ENCODE data around the gene CEP350.

The CEP350 gene

DNA sequence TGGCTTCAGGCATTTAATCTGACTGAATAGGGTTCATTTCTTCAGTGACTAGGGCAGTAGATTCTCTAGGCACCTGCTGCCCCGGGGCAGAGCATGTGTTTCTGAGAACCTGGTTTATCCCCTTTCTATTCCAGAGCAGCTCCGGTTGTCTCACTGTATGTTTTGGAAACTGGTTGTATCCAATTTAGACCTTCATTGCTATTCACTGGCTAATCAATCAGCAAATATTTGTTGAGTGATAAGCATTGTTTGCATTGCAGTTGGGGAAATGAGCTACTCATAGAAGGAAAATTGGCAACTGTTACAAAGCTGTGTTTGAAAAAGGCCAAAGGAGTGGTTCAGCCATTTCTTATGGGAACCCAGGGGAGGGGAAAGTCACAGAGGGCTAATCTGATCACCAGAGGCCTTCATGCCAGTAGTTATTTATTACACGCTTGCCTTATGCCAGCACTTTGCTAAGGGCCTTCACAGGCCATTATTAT is 203.0 kb downstream of the CEP350 start:
- TF ChIP-seq, protein P1, sequence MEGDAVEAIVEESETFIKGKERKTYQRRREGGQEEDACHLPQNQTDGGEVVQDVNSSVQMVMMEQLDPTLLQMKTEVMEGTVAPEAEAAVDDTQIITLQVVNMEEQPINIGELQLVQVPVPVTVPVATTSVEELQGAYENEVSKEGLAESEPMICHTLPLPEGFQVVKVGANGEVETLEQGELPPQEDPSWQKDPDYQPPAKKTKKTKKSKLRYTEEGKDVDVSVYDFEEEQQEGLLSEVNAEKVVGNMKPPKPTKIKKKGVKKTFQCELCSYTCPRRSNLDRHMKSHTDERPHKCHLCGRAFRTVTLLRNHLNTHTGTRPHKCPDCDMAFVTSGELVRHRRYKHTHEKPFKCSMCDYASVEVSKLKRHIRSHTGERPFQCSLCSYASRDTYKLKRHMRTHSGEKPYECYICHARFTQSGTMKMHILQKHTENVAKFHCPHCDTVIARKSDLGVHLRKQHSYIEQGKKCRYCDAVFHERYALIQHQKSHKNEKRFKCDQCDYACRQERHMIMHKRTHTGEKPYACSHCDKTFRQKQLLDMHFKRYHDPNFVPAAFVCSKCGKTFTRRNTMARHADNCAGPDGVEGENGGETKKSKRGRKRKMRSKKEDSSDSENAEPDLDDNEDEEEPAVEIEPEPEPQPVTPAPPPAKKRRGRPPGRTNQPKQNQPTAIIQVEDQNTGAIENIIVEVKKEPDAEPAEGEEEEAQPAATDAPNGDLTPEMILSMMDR (IDR thresholded peaks at IDR 0.05) = no peak

DNA sequence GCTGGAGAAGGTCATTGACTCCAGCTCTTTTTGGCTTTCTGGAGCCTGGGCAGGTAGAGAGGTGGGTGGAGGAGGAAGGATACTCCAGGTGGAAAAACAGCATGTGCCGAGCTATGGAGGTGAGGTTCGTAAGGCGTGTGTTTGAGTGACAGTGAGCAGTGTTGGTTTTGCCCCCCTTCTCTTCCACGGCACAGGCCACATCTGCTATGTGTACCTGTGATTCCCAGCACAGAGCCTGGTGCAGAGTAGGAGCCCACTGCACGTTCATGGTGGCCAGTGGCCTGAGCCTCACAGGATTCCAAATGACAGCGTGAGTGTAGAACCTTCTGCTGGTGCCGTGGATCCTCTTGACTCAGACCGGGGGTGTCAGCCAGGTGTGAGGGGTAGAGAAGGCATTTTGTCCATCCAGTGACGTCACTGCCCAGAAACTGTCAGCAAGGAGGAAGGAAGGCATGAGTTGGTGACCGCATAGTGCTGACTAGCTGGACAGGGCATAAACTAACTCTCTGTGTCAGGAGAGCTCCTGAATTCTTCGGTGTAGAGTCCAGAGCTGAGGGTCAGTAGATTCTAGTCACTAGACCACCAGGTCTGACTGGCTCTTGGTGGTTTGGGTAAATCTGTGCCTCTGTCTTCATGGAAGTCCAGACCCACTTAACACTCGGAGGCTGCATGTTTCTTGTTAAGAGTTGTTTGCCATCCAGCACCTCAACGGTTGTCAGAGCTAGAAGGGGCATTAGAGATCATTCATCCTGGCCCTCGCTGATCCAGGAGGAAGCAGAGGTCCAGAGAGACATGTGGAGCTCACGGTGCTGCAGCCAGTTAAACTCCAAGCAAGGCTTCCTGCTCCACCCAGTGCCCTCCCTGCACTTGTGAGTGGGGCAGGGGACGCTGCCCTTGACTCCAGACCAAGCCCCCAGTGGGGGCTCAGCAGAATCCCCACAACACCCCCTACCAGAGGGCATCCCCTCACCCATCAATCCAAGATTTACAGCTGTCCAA is 203.8 kb downstream of the CEP350 start:
- TF ChIP-seq, protein P1 (IDR thresholded peaks at IDR 0.05) = no peak

DNA sequence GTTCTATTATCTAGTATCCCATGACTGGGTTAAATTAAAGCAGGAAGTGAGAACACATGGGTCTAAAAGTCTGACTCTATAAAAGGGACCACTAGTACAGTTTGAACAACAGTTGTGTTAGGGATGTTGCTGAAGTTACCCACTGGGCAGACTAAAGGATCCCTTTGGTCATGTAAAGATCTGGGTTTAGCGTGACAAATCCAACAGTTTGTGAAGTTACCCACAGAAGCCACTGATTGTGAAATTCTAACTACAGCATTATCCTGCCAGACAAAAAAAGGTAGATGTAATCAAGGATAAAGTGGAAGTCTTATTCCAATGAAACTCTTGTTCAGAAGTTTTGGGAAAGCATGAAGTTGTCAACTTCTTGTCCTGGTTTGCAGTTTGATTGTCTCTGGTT is 205.7 kb downstream of the CEP350 start:
- TF ChIP-seq, protein P1 (IDR thresholded peaks at IDR 0.05) = no peak

DNA sequence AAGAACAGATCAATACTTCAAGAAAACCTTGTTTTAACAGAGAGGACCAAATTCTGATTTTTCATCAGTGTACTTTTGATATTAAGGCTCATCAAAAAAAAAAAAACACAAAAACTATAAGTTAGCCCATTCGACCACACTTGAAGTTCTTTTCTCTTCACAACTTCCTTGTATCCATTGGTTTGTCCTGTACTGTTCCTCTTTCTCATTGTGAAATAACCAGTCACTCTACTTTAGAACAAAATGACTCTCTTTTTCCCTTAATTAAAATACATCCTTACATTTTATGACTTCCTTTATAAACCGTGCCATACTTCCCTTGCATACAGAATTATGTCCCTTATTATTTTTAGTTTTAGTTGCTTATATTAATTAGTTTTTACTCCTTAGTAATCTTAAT is 208.4 kb downstream of the CEP350 start:
- TF ChIP-seq, protein P1 (IDR thresholded peaks at IDR 0.05) = no peak
